ENCODE results near the gene FOSL1.

FOSL1 gene

DNA sequence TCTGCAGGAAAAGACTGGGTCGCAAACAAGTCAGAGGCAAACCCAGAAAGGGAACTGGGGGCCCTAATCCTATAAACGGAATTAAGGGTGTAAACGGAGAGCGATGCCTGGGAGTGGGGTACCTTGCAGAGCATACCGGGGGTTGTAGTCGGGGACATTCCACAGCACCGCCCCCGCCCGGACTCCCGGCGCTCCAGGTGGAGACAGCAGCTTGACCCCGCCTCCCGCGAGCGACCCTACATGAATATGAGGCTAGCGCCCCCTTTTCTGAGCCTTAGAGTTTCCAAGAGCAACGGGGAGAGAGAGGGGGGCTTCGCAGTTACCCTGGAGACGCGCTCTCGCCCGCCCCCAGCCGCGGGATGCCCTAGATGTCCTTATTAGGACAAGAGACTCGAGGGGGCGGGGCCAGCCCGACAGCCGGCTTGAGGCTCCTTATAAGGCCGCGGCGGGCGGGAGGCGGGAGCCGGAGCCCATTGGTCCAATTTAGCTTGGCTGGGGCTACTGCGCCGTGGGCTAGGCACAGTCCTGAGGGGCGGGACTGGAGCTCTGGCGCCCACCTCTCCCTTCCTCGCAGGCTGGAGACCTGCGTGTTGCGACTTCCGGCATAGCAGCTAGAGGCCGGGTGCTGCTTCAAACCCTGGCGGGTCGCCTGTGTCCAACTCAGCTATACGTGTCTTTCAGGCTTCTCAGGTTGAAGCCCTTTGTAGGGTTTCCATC, 40.9 kb downstream of the FOSL1 start:
- H3K4me1 Mint-ChIP-seq (ENCODE audit: low read depth in 2 of 2), result peaks cover 52 to 65% of the 10 kb centered on the region in 2 donors
- H3K9me3 Mint-ChIP-seq, result no peaks in the 10 kb centered on the region
- H3K4me3 Mint-ChIP-seq, result peak overlapping the region; percentile 88 to 94
- peaks cover 78% of the 10 kb centered on the region for H3K36me3 Mint-ChIP-seq (ENCODE audit: insufficient read depth)
- H3K27ac Mint-ChIP-seq, result peak overlapping the region; percentile 79 to 92
- DNase-seq (peak; percentile 91 to 97 (median 95)), ATAC-seq (replicated peaks) (peak; percentile 64)
- H3K27me3 Mint-ChIP-seq, result no peaks in the 10 kb centered on the region

DNA sequence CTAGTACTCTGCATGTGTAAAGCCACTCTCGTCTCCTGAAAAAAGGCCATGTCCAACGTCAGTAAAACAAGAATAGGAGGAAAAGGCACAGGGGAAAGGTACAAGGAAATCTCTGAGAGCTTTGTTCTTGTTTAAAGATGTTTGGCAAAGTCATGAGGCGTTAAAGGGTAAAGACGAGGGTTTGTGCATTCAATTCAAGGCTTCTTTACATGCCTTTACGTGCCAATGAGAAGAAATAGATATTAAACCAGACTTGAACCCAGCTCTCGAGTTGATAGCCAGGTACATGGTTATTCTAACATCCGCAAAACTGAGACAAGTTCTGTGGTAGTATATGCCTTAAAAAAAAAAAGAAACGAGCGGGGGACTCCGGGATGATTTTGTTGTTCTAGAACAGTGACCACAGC, 41.5 kb downstream of the FOSL1 start:
- H3K9me3 Mint-ChIP-seq, result no peaks in the 10 kb centered on the region
- peak overlapping the region; percentile 79 to 92 for H3K27ac Mint-ChIP-seq
- peaks cover 80% of the 10 kb centered on the region for H3K36me3 Mint-ChIP-seq (ENCODE audit: insufficient read depth)
- no peak for ATAC-seq (replicated peaks)
- H3K4me3 Mint-ChIP-seq, result peak overlapping the region; percentile 88 to 94
- H3K4me1 Mint-ChIP-seq (ENCODE audit: low read depth in 2 of 2), result peaks cover 57 to 69% of the 10 kb centered on the region in 2 donors
- no peak for DNase-seq
- no peaks in the 10 kb centered on the region for H3K27me3 Mint-ChIP-seq

DNA sequence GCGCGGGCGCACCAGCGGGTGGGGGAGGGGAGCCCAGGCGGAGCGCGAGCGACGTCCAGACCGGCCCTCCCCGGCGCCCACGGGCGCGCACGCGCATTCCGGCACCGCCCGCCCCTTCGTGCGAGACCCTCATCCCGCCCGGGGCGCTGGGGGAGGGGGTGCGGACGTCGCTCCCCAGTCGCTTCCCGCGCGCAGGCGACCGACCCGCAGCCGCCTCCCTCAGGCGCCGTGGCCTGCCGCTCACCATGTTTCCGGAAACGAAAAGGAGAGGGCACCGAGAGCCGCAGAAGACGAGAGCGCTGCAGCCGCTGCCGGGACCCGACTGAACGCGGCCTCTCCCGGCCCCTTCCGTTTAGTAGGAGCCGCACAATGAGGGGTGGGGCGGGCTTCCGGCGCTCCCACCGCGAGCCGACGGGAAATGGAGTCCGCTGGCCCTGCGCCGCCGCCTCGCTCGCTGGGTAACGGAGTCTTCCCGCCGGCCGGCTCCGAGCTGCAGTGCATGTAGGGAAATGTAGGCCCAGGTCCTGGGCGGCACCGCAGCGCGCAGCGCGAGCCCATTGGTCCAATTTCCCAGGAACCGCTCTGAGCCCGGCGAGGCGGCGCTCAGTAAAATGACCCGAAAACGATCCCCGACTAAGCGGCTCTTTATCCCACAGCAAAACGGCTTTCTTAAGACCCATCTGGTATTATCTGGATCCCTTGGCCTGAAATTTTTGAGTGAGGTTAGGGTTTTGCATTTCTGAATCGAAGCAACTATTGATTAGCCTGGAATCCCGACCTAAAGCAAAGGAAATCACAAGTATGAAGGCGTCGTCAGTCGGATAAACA, 42.1 kb downstream of the FOSL1 start, which contains the start of gene CFL1:
TSS of gene CFL1 (minus strand) at position 328 of the 828 bp plus-strand sequence. CDS start at position 247, 81 bp downstream.
- no peaks in the 10 kb centered on the region for H3K27me3 Mint-ChIP-seq
- peaks cover 80% of the 10 kb centered on the region for H3K36me3 Mint-ChIP-seq (ENCODE audit: insufficient read depth)
- peak within 1 kb of the TSS; percentile 79 to 92 for H3K27ac Mint-ChIP-seq

DNA sequence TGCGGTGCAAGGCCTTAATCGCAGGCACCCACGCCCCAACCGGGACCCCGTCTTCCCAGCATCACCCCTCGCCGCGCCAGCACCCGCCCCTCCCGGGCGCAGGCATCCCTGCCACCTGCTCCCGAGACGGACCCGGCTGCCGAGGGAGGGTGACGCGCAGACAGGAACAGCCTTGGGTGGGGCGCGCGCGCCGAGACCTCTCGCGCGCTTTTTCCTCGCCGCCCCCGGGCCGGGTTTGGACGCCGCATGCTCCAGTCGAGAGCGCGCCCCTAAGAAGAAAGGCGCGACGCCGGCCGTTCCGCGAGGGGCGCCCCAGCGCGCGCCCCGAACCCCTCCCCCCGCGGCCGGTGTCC, 42.7 kb downstream of the FOSL1 start:
- Mint-ChIP-seq H3K4me3 (peak overlapping the region; percentile 88 to 94), H3K36me3 (ENCODE audit: insufficient read depth) (peaks cover 77% of the 10 kb centered on the region), H3K4me1 (ENCODE audit: low read depth in 2 of 2) (peaks cover 54 to 63% of the 10 kb centered on the region in 2 donors), H3K27ac (peak overlapping the region in 1 of 2 donors; percentile 92), H3K27me3 (no peaks in the 10 kb centered on the region), H3K9me3 (no peaks in the 10 kb centered on the region)
- DNase-seq (peak; percentile 65 to 74 (median 66)), ATAC-seq (replicated peaks) (no peak)

More for the DNA sequence above, 42.1 kb downstream of the FOSL1 start, which contains the start of gene CFL1:
- ATAC-seq (replicated peaks) (peak; percentile 62), DNase-seq (peak; percentile 93 to 95 (median 94))
- H3K4me3 Mint-ChIP-seq, result peak within 1 kb of the TSS; percentile 88 to 94
- peaks cover 60 to 69% of the 10 kb centered on the region in 2 donors for H3K4me1 Mint-ChIP-seq (ENCODE audit: low read depth in 2 of 2)
- no peaks in the 10 kb centered on the region for H3K9me3 Mint-ChIP-seq

DNA sequence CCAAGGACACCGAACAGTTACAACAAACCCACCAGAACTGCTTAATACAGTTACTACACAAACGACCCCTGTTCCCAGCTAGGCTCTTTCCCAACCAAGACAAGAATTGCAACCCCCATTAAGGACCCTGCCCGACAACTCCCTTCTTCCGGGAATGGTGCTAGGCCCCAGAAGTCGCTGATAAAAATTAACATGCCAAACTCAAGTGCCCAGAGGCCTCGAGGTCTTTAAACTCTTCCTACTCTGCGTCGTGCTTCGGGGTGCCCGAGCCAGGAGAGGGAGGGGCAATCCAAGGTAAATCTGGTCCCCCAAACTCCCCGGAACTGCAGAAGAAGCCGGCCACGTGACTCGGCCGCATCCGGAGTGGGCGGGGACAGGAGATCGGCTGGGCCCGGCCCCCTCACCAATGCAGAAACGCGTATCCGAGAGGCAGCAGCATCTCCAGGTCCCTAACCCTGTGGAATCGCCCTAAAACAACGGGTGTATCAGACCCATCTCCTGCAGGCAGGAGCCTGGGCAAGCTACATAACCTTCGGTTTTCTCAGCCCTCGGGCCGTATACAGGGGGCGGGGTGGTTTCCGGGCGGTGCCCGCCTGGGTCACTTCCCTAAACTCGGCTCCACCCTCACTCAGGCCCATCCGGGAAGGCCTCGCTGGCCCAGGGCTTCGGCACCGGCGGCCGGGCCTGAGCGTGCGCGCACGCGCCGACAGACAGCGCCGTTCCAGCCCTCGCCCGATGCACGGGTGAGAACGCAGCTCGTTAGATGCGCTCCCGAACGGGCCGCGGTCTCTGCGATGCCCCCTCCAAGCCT, 43.3 kb downstream of the FOSL1 start:
- H3K4me3 Mint-ChIP-seq, result peak overlapping the region; percentile 88 to 94
- peaks cover 56 to 62% of the 10 kb centered on the region in 2 donors for H3K4me1 Mint-ChIP-seq (ENCODE audit: low read depth in 2 of 2)
- no peaks in the 10 kb centered on the region for H3K9me3 Mint-ChIP-seq
- no peaks in the 10 kb centered on the region for H3K27me3 Mint-ChIP-seq
- ATAC-seq (replicated peaks) (peak; percentile 9), DNase-seq (peak; percentile 79 to 81 (median 79))
- H3K36me3 Mint-ChIP-seq (ENCODE audit: insufficient read depth), result peaks cover 80% of the 10 kb centered on the region
- H3K27ac Mint-ChIP-seq, result peak overlapping the region; percentile 89 to 92

DNA sequence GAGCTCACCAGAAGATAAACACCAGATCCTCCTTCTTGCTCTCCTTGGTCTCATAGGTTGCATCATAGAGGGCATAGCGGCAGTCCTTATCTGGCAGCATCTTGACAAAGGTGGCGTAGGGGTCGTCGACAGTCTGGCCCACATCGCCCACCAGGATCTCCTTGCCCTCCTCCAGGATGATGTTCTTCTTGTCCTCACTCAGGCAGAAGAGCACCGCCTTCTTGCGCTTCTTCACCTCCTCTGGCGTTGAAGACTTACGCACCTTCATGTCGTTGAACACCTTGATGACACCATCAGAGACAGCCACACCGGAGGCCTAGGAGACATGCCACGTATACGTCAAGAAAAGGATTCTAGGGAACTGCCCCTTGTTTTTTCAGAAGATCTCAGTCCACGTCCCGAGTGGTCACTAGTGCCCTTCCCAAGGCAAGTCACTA, 44.2 kb downstream of the FOSL1 start:
- Mint-ChIP-seq H3K4me1 (ENCODE audit: low read depth in 2 of 2) (peaks cover 52 to 55% of the 10 kb centered on the region in 2 donors), H3K9me3 (no peaks in the 10 kb centered on the region), H3K27ac (peak overlapping the region in 1 of 2 donors; percentile 92), H3K36me3 (ENCODE audit: insufficient read depth) (peaks cover 88% of the 10 kb centered on the region), H3K27me3 (no peaks in the 10 kb centered on the region), H3K4me3 (peak overlapping the region; percentile 88 to 94)
- DNase-seq (no peak), ATAC-seq (replicated peaks) (no peak)

DNA sequence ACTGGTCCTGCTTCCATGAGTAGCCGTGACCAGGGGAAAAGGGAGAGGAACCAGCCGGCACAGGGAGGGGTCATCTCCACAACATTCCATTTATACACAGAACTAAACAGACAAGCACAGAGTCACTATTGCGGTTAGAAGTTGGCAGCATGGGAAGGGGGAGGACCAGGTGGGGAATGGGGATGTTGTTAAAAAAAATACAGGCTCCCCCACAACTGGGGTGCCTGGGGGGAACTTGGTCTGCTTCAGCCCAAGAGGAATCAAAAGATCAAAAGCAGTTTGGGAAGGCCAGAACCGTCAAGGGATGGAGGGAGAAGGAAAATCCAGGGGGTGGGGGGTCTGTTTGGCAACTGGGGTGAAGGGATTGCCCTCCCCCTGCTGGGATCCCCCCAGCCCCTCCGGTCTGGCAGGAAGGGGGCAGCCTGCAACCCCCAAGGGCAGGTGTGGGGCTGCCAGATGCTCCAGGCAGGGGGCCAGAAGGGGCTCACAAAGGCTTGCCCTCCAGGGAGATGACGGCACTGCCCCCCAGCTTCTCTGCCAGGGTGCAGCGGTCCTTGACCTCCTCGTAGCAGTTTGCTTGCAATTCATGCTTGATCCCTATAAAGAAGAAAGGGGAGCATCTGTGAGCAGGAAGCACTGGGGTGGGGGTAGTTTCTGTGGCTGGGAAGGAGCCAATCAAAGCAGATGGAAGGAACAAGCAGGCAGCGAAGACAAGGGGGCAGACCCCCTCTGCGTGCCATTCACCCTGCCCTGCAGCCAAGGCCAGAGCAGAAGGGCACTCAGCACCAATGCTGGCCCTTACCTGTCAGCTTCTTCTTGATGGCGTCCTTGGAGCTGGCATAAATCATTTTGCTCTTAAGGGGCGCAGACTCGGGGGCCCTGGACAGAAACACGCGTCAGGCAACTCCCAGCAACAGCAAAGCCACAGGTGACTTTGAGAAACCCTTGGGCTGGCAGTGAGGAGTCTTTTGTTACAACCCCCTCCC, 45.0 kb downstream of the FOSL1 start:
- Mint-ChIP-seq H3K4me3 (peak overlapping the region; percentile 50 to 88), H3K27me3 (no peaks in the 10 kb centered on the region), H3K4me1 (ENCODE audit: low read depth in 2 of 2) (peaks cover 47 to 49% of the 10 kb centered on the region in 2 donors), H3K9me3 (no peaks in the 10 kb centered on the region), H3K36me3 (ENCODE audit: insufficient read depth) (peaks cover 93% of the 10 kb centered on the region), H3K27ac (no peak overlapping the region)
- ATAC-seq (replicated peaks), result no peak
- no peak for DNase-seq

DNA sequence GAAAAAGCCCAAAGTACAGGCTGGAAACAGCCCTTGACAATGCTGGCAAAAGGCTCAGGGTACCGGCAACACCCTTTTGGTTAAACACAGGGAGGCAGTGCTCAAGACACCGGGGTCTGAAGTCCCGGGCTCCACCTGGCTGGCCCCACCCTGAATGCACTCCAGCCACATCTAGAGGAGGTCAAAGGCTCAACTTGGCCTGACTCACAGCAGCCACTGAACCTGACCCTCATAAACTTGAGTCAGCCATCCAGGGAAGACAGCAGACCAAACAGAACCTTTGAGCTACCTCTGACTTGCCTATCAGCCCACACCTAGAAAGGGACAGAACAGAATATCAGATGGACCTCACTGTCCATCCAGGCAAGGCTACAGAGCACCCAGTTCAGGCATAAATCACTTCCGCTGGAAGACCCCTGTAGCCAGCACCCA, 46.0 kb downstream of the FOSL1 start:
- Mint-ChIP-seq H3K9me3 (no peaks in the 10 kb centered on the region), H3K4me1 (ENCODE audit: low read depth in 2 of 2) (peaks cover 40 to 43% of the 10 kb centered on the region in 2 donors), H3K27me3 (no peaks in the 10 kb centered on the region), H3K4me3 (peak overlapping the region; percentile 50 to 62), H3K36me3 (ENCODE audit: insufficient read depth) (peaks cover 88% of the 10 kb centered on the region), H3K27ac (peak overlapping the region in 1 of 2 donors; percentile 83)
- DNase-seq (no peak), ATAC-seq (replicated peaks) (no peak)

DNA sequence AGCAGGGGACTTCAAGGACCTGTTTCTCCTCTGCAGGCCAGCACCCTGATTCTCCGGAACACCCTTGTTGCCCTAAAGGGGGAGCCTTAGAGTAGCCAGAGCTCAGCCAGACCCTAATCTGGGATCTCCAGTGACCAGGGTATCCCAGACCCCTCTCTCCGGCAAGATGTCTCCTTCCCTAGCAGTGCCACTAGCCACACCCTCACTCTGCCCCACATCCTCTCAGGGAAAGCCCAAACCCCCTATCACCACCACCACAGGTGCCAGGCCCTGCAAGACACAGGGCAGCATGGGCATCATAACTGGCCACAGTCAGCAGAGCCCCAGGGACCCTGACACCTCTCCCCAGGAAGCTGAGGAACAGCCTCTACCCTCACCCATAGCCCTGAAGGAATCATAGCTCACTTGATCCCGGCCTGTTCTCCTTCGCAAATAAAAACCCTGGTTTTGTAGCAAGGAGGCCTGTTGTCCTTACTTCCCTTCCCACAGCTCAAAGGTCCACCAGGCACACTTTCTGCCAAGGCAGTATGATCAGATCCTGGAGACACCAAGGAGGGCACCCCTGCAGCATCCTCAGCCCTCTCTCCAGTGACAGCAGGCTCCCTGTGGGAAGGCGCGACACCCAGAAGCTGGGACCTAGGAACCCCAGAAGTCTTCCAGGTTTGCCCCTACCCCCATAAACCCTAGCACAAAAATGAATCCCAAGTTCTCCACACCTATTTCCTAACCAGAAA, 46.8 kb downstream of the FOSL1 start:
- Mint-ChIP-seq H3K27me3 (no peaks in the 10 kb centered on the region), H3K36me3 (ENCODE audit: insufficient read depth) (peaks cover 81% of the 10 kb centered on the region), H3K9me3 (no peaks in the 10 kb centered on the region), H3K4me3 (no peak overlapping the region), H3K27ac (peak overlapping the region in 1 of 2 donors; percentile 83), H3K4me1 (ENCODE audit: low read depth in 2 of 2) (peaks cover 33 to 37% of the 10 kb centered on the region in 2 donors)
- ATAC-seq (replicated peaks) (no peak), DNase-seq (no peak)

DNA sequence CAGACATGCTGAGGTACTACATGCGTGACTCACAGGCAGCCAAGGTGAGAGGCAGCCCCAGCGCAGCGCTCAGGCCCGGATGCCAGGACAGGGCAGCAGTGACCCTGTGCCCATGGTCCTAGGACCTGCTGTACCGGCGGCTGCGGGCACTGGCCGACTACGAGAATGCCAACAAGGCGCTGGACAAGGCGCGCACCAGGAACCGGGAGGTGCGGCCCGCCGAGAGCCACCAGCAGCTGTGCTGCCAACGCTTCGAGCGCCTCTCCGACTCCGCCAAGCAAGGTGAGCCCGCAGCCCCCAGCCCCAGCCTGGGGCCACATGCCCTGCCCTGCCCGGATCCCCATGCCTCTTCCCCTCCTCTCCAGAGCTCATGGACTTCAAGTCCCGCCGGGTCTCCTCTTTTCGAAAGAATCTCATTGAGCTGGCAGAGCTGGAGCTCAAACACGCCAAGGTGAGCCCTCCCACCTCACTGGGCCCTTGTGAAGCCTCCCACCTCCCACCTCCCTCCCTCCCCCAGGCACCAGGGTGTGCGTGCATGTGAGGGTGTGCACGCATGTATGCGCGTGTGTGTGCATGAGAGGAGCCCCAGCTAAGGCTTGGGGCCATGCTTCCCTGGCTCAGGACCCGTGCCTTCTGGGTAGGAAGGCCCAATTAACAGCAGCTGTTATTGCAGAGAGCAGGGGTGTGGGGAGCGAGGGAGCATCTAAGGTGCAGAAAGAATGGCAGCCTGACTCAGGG, 47.5 kb downstream of the FOSL1 start:
- Mint-ChIP-seq H3K4me1 (ENCODE audit: low read depth in 2 of 2) (peaks cover 31 to 33% of the 10 kb centered on the region in 2 donors), H3K27me3 (no peaks in the 10 kb centered on the region), H3K4me3 (no peak overlapping the region), H3K27ac (no peak overlapping the region), H3K36me3 (ENCODE audit: insufficient read depth) (peaks cover 73% of the 10 kb centered on the region), H3K9me3 (no peaks in the 10 kb centered on the region)
- ATAC-seq (replicated peaks), result no peak
- no peak for DNase-seq

DNA sequence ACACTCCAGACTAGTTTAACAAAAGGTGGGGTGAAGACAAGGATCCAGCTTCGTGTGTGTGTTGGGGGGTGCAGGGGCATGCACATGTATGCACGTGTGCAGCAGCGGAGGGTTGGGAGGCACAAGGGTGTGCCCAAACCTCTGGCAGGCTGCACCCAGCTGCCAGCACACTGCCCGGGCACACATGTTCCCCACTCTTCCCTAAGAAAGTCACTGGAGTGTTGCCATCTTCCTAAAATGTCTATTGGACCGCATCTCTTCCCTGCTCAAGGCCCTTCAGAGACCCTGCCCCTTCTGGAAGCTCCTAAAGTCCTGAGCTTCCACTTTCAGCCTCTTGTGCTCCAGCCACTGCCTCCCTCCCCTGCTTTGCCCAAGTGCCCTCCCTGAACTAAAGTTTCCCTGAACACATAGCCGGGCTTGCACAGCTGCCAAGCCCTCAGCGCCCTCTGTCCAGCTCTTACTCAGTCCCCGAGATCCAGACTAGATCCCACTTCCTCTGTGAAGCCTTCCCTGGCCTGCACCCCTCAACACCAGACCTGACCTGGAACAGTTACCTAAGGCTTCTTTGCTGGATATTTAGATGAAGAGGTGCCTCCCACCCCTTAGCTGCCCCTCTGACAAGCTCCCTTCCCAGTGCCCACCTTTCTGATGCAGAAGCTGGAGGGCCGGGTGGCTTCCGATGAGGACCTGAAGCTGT, 48.2 kb downstream of the FOSL1 start:
- DNase-seq (no peak), ATAC-seq (replicated peaks) (no peak)
- H3K4me3 Mint-ChIP-seq, result no peak overlapping the region
- peaks cover 66% of the 10 kb centered on the region for H3K36me3 Mint-ChIP-seq (ENCODE audit: insufficient read depth)
- H3K9me3 Mint-ChIP-seq, result no peaks in the 10 kb centered on the region
- H3K27me3 Mint-ChIP-seq, result no peaks in the 10 kb centered on the region
- H3K27ac Mint-ChIP-seq, result peak overlapping the region in 1 of 2 donors; percentile 78
- H3K4me1 Mint-ChIP-seq (ENCODE audit: low read depth in 2 of 2), result peaks cover 31 to 33% of the 10 kb centered on the region in 2 donors
